NCI-H748 treated with DMSO at 0.1 percent for 48 hours (cell line): Measurements from ENCODE around the gene NIPSNAP3A.

Source experiments
- DNase-seq: peaks from one replicate; lab custom pipeline; 2025; lab: John Stamatoyannopoulos, UW

The NIPSNAP3A gene

GRCh38 chr9:104774831-104775573 lies 27.5 kb downstream of the NIPSNAP3A start:
- no peak for DNase-seq

GRCh38 chr9:104775574-104775936 lies 28.1 kb downstream of the NIPSNAP3A start:
- no peak for DNase-seq

DNA sequence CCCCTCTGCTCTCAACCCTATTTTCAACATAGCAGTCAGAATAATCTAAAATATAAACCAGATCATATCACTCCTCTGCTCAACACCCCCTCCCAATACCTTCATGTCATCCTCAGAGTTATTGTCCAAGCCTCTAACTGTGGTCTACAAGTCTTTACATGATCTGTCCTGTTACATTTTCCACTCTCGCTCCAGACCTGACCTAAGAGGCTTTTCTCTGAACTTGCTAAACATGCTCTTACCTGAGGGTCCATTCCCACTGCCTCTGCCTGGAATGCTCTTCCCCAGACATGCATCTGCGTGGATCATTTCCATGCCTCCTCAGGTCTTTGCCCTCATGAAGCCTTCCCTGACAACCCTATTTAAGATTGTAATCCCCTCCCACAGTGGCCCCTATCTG lies 28.5 kb downstream of the NIPSNAP3A start:
- no peak for DNase-seq

DNA sequence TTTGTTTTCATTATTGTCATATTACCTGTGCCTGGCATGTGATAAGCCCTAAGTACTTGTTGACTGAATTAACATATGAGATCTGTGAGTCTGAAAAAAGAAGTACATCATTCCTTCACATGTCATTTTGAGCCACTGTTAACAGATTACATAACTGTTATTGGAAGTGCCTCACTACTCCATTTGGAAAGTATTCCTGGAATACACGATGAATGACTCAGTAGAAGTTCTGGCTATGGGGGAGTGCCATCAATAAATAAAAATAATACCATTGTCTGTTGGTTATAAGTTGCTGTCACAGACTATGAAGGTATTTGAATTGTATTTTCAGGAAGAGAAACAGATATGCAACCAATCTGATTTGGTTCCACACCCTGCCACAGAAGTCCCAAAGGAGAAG lies 29.3 kb downstream of the NIPSNAP3A start:
- no peak for DNase-seq

DNA sequence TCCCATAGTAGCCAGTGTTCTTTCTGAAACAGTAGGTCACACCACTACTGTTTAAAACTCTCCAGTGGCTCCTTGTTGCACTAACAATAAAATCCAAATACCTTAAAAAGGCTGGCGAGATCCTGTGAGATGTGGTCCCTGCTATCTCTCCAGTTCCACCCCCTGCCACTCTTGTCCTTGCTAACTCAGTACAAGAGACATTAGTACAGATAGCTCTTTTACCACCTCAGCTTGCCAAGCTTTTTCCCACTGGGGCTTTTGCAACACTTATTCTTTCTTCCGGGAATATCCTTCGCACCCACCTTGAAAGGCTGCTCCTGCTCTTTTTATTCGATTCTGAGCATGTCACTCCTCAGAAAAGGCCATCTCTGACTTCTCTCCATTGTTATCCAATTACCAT lies 31.3 kb downstream of the NIPSNAP3A start:
- DNase-seq: no peak

DNA sequence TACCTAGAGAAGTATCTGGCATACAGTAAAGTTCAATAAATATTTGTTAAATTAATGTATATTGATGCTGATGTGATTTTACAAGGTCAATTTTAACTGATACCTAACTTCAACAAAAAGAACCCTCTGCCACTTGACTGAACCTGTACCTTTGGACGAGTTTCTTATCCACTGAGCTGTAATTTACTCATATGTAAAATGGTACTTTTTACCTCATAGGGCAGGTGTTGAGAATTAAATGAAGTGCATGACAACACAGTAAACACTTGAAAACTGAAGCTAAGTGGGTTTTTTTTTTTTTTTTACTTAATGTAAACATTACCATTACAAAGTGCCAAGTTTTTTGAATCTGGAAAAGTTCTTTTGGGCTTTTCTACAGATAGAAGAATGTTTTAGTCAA lies 31.9 kb downstream of the NIPSNAP3A start:
- DNase-seq: no peak

- no peak for DNase-seq
These were observed 32.6 kb downstream of the NIPSNAP3A start for GRCh38 chr9:104779946-104780535.

DNA sequence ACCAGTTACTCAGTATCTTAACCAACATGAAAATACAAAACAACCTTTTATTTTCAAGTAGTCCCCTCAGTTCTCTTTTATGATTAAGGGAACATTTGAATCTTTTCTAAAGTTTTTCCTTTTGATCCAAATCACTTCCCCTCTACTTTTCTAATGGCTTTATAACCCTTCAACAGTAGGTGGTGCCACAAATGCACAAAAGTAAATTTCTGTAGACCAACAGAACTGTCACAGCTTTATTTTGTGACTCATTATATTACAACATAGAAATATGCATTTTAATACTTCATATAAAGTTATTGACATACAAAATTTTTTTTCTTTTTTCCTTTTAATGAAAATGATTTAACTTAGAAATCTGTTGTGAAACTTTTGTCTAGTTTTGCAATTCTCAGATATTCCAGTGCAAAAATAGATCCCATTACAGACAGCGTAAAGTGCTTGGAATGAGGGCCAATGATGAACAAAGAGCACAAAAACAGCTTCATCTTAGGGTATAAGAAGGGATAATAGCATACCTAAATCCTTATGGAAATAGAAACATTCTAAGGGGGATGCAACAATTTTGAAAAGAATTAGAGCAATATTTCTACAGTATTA lies 33.4 kb downstream of the NIPSNAP3A start:
- no peak for DNase-seq

DNA sequence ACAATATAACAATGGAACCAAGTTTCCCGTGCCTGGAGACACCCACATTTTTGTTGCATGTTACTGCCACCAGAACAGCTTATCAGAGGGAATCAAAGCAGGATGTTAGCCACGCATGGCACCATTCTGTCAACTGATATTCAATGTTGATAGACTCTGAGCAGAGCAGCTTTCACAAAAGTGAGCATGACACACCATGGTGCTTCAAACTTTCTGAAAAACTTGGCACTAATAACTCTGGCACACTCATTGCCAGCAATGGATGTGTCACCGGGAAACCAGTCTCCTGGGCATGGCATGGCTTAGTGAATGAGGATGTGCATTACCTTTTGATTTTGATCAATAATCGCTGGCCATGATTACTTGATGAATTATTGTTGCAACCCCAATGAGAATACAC lies 36.1 kb downstream of the NIPSNAP3A start:
- DNase-seq: no peak

GRCh38 chr9:104784098-104784497 lies 36.6 kb downstream of the NIPSNAP3A start:
- DNase-seq: no peak

DNA sequence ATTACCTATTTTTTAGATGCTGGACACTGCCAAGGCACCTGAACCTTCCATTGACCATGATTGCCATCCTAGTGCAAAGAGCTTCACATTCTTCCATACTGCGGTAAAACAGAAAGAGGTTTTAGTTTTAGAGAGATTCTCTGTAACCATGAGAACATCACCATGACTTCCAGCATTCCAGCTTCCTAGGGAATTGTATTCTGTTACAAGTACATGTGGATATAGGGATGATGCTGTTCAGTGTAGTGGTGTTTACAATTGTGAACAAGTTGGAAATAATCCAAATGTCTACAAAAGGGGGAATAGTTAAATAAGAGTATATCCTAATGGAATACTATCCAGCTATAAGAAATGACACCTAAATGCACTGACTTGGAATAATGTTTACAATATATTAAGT lies 38.8 kb downstream of the NIPSNAP3A start:
- peak; percentile 15 for DNase-seq

DNA sequence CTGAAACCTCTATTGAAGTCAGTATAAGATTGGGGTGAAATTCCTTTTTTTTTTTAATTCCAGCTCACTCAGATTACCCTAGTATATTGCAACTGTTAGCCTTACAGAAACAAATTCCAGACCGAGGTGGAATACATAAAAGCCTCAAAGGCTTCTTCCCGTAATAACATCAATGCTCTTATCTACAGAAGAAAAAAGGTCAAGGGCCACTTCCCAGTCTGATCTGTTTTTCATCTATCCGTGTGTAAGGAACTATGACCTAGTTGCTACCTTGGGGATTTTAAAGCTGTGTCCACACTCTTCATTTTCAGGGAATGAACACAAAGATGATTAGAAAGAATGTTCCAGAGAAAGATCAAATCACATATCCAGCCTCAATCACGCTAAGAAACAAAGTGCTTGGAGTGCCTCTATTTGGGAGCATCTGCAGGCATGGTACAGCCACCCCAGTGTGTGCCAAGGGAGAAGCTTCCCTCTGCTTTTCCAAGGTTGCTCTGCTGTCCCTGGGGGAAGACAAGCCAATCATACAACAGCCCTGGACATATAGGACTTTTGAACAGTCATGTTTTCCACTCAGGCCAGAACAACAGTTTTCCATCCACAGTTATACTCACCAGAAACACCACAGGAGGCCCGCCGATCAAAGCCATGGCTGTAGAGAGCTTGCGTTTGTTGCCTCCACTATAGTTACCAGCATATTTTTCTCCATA lies 40.0 kb downstream of the NIPSNAP3A start:
- DNase-seq: no peak

- DNase-seq: no peak
These were observed 40.8 kb downstream of the NIPSNAP3A start for GRCh38 chr9:104788251-104788650.

DNA sequence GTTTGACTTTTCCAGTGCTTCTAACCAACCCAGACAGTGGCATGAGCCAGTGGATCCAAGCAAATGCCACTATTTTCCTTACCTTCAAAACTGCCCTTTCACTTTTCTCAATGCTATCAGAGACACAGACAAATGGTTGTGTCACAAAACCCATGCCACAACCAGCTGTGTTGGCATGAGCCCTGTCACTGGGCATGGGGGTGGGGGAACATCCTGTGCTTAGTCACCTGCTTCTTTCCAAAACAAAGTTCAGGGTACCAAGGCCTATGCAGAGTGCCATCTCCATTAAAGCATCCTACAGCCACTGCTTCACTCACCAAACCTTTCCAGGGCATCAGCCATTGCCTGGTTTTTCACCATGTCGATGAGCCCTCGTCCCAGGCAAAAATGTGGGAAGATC lies 46.6 kb downstream of the NIPSNAP3A start:
- DNase-seq: no peak

GRCh38 chr9:104795082-104795481 lies 47.6 kb downstream of the NIPSNAP3A start:
- DNase-seq: no peak

DNA sequence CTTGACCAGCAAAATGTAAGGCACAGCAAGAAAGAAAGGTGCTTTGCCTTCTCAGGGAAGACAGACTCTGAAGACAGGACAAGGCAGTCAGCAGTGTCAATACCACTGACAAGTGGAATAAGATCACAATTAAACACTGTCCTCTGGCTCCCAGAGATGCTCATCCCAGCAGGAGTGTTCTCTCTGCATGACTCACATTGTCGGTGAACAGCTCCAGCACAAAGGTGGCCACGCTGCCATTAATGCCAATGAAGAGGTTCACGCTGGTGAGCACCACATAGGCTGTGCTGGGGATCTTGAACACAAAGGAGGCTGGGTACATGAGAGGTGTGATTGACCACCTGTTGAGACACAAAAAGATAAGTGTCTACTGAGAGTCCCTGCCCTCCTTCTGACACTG lies 48.4 kb downstream of the NIPSNAP3A start:
- no peak for DNase-seq

DNA sequence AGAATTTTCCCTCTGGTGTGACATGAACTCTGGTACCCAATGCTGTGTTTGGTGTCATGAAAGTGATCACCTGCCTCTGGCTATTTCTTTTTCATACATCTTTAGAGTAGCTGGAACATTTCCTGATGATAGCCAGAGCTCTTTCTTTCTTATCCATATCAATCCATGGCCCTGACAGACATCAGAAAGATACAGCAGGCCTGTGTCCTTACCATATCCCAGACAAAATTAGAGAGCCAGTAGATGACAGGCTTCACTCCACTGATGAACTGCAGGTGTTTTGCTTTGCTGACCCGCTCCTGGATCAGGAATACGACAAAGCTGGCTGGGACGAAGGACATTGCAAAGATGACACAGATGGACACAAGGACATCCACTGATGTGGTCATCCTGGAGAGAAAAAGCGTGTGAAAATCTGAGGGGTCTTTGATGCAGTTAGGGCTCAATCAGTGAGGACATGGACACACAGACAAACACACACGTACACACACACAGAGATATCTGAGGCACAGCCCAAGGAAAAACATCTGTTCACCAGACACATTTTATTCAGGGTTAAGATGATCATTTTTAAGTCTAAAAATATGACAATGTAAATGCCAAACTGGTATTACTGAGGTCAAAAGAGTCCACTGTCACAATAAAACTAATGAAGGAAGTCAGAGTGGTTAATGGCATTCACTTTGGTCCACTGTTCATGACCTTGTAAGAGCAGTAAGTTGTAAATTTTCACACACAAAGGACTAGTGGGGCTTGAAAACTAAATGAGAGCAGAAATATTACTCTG lies 50.9 kb downstream of the NIPSNAP3A start:
- DNase-seq: no peak

- no peak for DNase-seq
These were observed 52.7 kb downstream of the NIPSNAP3A start for GRCh38 chr9:104800068-104800785.

DNA sequence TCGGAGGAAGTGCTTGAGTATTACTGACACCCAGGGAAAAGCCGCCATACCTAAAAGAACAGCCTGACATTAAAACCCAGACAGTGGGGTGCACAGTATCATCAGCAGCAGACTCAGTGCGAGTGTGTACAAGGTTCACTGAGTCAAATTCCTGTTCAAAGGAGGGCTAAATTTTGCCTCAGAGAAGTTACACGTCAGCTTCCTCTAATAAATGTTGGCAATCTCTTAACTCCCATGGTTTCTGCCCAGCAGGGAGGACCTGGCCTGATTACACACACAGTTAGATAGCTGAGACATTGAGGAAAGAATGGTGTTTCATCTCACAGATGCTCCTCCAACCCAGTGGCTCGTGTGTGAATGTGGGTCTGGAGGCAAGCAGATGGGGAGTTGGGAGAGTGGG lies 54.6 kb downstream of the NIPSNAP3A start:
- no peak for DNase-seq

- no peak for DNase-seq
These were observed 55.4 kb downstream of the NIPSNAP3A start for GRCh38 chr9:104802906-104803305.

GRCh38 chr9:104805441-104805840 lies 58.0 kb downstream of the NIPSNAP3A start:
- no peak for DNase-seq
